ENCODE data around the gene CLSTN1.

Gene CLSTN1

DNA sequence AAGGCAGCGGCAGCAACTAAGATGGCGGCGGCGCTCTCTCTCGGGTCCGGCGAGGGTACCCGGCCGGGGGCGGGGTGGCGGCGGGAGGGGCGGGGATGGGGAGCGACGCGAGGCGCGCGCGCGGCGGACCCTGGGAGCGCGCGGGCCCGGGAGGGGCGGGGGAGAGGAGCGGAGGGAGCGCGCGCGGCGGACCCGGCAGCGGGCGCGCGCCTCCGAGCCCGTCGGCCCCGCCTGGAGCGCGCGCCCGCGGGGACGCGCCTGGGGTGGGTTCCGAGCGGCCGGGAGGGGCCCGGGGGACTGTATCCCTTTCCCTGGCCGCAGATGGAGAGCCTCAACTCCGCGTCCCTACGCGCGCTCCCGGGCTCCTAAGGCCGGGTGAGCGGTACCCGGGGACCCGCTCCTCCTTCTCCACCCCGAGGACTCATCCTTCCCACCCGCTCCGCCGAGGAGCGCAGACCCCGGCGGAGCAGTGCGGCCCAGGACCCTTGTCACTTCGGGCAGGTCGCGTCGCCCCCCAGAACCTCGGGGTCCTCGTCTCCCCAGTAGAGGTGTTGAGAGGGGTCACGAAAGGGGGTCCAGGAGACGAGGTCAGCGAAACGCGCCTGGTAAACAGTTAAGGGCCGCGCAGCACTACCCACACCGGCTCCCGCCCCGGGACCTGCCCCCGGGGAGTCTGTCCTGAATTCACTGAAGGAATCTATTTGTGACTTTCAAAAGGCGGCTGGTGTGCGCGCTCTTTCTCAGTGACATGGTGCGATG, at the start of gene CLSTN1:
Gene CLSTN1 (minus strand): TSS at position 23 of the 759 bp plus-strand sequence. CDS start 232 bp downstream, outside the sequence.
- DNase-seq: peak in 54 of 56 donors; percentile 40 to 95 (median 82)

DNA sequence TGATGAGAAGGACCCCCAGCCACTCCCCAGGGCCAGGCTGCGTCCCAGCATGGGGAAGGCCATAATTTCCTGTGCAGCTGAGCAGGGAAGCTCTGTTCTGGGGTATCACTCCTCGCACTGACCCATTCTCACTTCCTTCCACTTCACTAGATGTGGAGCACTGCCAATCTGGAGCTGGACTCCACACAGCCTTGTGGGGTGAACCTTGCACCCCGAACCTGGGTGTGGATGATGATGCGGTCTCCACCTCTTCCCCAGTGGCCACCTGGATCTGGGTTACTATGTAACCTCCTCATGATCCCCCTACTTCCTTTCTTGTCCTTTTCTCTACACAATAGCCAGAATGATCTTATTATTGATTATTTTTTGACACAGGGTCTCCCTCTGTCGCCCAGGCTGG, 49.6 kb upstream of the CLSTN1 start:
- DNase-seq: no peak

DNA sequence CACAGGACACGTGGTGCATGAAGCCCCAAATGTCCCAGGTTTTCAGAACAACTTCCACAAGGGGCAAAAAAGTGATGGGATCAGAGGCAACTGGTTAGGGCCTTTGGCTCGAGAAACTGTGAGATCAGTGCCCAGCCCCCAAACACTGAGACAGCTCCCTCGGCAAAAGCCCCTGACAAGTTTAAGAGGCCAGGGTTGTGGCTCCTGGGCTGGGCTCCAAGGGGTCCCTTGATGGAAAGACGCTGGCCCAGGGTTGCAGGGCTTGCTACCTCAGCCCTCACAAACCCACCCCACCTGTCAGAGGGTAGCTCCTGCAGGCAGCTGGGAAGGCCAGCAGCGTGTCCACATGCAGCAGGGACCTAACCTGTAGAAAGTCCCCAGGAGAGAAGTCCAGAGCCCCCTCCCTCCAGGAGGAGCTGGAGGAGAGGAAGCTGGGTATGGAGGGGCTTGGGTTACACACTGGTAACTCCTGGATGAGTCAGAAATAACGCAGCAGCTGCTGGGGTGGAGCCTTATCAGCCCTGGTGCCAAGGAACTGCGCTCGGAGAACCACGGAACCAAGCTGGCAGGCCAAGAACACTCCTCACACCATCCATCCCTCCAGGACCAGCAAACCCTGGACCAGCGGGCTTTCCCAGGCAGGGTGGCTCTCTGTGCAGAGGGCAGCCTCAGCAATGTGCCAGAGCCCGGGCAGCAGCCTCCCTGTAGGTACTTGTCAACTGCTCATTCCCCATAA, 48.8 kb upstream of the CLSTN1 start:
- peak in 2 of 56 donors; percentile 13 to 14 for DNase-seq

GRCh38 chr1:9871707-9872425, 48.1 kb upstream of the CLSTN1 start:
- no peak for DNase-seq

- DNase-seq: no peak
Measured at GRCh38 chr1:9871021-9871420, 47.3 kb upstream of the CLSTN1 start.

GRCh38 chr1:9870572-9870971, 46.8 kb upstream of the CLSTN1 start:
- no peak for DNase-seq

GRCh38 chr1:9869831-9870251, 46.1 kb upstream of the CLSTN1 start:
- DNase-seq: no peak

DNA sequence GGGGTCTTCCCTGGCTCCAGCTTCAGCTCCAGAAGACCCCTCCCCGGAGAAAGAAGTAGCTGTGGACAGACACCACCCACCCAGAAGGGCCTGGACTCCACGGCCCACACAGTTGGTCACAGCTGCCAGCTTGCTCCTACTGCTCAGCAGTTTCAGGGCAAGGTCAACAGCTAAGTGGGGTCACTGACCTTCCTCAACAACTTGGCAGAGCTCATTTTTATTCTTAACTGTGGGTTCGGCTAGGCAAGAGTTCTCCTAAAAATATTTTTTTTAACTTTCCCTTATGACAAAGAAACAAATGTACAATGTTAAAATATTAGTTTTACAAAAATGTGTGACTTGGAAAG, 44.5 kb upstream of the CLSTN1 start:
- DNase-seq: no peak

- peak in 51 of 56 donors; percentile 13 to 91 (median 63) for DNase-seq
Measured at GRCh38 chr1:9867408-9868243, 43.9 kb upstream of the CLSTN1 start.

DNA sequence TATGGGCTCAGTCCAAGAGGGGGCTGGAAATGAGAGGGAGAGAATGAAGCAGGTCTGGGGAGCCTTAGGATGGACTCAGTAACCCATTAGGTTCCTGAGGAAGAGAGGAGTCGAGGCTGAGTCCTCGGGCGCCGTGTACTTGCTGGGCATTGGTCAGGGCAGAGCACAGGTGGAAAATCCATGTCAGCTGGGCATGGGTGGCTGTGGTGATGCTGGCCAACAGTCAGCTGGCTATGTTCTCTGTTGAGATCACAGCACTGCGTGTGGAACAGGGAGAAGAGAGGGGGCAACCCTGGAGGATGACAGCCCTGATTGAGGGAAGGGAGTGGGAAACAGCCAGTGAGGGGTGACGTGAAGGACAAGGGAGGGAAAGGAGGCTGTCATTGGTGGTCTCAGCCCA, 43.1 kb upstream of the CLSTN1 start:
- no peak for DNase-seq

- DNase-seq: no peak
Measured at GRCh38 chr1:9865724-9866123, 42.0 kb upstream of the CLSTN1 start.

DNA sequence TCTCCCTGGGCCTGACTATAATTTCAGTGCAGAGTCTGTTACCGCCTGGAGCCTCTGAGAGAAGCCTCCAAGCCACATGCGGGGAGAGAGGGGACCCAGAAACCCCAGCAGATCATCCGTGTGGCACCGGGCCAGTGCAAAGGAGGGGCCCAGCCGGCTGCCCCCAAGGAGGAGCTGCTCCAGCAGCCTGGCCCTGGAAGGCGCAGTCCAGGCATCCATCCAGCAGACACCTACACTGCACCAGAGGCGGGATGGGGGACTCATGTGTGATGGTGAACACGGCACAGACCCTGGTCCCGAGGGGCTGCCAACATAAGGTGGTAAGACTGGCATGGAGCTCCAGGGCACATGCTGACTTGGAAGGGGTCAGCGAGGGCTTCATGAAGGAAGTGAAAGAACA, 39.6 kb upstream of the CLSTN1 start:
- DNase-seq: no peak

- DNase-seq: no peak
Measured at GRCh38 chr1:9861360-9861759, 37.6 kb upstream of the CLSTN1 start.

GRCh38 chr1:9860887-9861286, 37.1 kb upstream of the CLSTN1 start:
- no peak for DNase-seq

GRCh38 chr1:9859281-9860014, 35.7 kb upstream of the CLSTN1 start:
- DNase-seq: no peak

- no peak for DNase-seq
Measured at GRCh38 chr1:9858293-9859035, 34.7 kb upstream of the CLSTN1 start.

DNA sequence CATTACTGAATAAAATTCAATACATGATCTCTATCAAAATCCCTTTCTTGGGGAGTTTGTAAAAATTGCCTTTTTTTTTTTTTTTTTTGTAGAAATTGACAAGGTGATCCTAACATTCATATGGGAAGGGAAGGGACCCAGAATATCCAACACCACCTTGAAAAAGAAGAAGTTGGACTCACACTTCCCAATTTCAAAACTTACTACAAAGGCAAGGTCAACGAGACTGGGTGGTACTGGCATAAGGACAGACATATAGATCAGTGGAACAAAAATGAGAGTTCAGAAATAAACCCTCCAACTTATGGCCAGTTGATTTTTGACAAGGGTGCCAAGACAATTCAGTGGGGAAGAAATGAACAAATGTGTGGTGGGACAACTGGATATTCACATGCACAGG, 31.4 kb upstream of the CLSTN1 start:
- DNase-seq: no peak

- DNase-seq: no peak
Measured at GRCh38 chr1:9853249-9853595, 29.5 kb upstream of the CLSTN1 start.

DNA sequence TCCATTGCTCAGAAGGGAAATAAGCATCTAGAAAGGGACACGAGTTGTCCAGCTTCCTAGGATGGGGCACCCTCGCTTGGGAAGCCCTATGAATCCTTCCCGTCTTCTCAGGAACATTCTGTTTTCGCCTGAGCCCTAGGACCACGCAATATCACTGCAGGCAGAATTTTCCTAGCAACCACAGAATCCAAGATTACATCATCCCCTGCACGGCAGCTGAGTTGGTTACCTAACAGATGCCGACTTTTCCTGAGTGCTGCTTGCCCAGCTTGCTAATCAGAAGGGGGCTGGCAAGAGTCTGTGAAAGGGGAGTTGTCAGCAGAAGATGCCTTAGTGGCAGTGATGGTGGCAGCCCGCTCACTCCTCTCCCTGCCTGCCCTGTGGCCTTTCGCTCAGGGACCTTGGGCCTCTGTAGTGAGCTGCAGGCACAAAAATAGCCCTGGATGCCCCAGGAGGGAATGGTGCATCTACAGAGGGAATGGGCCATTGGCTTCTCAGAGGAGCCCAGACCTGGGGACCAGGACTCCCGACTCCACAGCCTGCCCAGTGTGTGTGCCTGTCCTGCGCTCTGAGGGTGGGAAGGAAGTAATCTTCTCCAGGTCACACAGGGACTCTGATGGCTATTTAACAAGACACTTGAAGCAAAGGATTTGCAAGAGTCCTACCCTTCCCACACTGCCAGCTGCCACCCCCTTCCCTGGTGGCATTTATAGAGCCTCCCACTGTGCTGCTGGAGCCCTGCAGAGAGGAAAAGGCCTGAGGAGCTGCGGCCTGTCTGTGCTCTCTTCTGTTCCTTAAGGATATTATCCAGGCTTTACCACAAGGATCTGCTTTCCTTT, 28.9 kb upstream of the CLSTN1 start:
- DNase-seq: peak in 45 of 56 donors; percentile 19 to 88 (median 55)

Measured in nucleus accumbens (tissue), 56 donors.